WTC11 (cell line): ENCODE data around the gene SKAP2. TPM values are rescaled to one million over a fixed set of nuclear protein-coding genes. Genes with fewer than 3 reads are reported as not detected.

Source experiments
- ATAC-seq: fragments of 200-7000 bp; cut with Tn5 transposase; 2 replicates; pipeline ENCODE4 v1.10.0; 2021; ENCODE audit warnings: mild to moderate bottlenecking, moderate library complexity
- CTCF ChIA-PET: fragments of 300-600 bp; sonication (Branson Sonifier 250); formaldehyde crosslinking; loops from one replicate; lab custom pipeline; 2021; ENCODE audit warnings: antibody characterized with exemption; lab: Charles Lee
- POLR2A ChIA-PET: fragments of 350-600 bp; sonication (Branson Sonifier 250); formaldehyde crosslinking; loops from one replicate; lab custom pipeline; 2021; ENCODE audit warnings: antibody characterized with exemption; lab: Charles Lee
- DNase-seq: peaks from one replicate; pipeline ENCODE4 v3.0.0; 2021; ENCODE audit warnings: low spot score
- H3K27ac Mint-ChIP-seq: 2 replicates; pipeline ENCODE4 v1.8.0; 2021; ENCODE audit warnings: mixed read lengths
- H3K27me3 Mint-ChIP-seq: 2 replicates; pipeline ENCODE4 v1.8.0; 2021; ENCODE audit warnings: low read depth, mild to moderate bottlenecking, moderate library complexity, mixed read lengths
- H3K36me3 Mint-ChIP-seq: 2 replicates; pipeline ENCODE4 v1.8.0; 2021; ENCODE audit warnings: mixed read lengths
- H3K4me1 Mint-ChIP-seq: 2 replicates; pipeline ENCODE4 v1.8.0; 2022; ENCODE audit warnings: mixed read lengths
- H3K4me3 Mint-ChIP-seq: 2 replicates; pipeline ENCODE4 v1.8.0; 2021; ENCODE audit warnings: mild to moderate bottlenecking, moderate library complexity, mixed read lengths
- H3K9me3 Mint-ChIP-seq: 2 replicates; pipeline ENCODE4 v1.8.0; 2021; ENCODE audit warnings: mixed read lengths
- ESRRA ChIP-seq: sonication (generic); formaldehyde crosslinking; IDR thresholded peaks from 2 replicates; pipeline ENCODE4 v1.8.1; 2022; ENCODE audit warnings: mild to moderate bottlenecking, missing genetic modification reagents, borderline replicate concordance
- ETV6 ChIP-seq: sonication (generic); formaldehyde crosslinking; IDR thresholded peaks from 2 replicates; pipeline ENCODE4 v1.8.1; 2022; ENCODE audit warnings: mild to moderate bottlenecking, missing genetic modification reagents
- FOXK1 ChIP-seq: sonication (generic); formaldehyde crosslinking; IDR thresholded peaks from 2 replicates; pipeline ENCODE4 v1.8.0; 2022; ENCODE audit warnings: mild to moderate bottlenecking, moderate library complexity, missing genetic modification reagents
- FOXP1 ChIP-seq: sonication (generic); formaldehyde crosslinking; IDR thresholded peaks from 2 replicates; pipeline ENCODE4 v1.8.0; 2022; ENCODE audit warnings: missing genetic modification reagents, mild to moderate bottlenecking, moderate library complexity, borderline replicate concordance
- JUN ChIP-seq: sonication (generic); formaldehyde crosslinking; IDR thresholded peaks from 2 replicates; pipeline ENCODE4 v1.8.0; 2023; ENCODE audit warnings: mild to moderate bottlenecking, missing genetic modification reagents
- NFATC4 ChIP-seq: fragments of 250-450 bp; sonication (Bioruptor Pico); IDR thresholded peaks from 2 replicates; pipeline ENCODE4 v1.9.0; 2021; ENCODE audit warnings: mild to moderate bottlenecking
- RELA ChIP-seq: sonication (generic); formaldehyde crosslinking; IDR thresholded peaks from 2 replicates; pipeline ENCODE4 v1.8.1; 2022; ENCODE audit warnings: missing genetic modification reagents, mild to moderate bottlenecking, borderline replicate concordance
- SMAD3 ChIP-seq: sonication (generic); formaldehyde crosslinking; IDR thresholded peaks from 2 replicates; pipeline ENCODE4 v1.8.0; 2022; ENCODE audit warnings: missing genetic modification reagents, mild to moderate bottlenecking, borderline replicate concordance
- SOX15 ChIP-seq: fragments of 250-450 bp; sonication (Bioruptor Pico); IDR thresholded peaks from 2 replicates; pipeline ENCODE4 v1.9.0; 2021; ENCODE audit warnings: mild to moderate bottlenecking
- TEAD1 ChIP-seq: sonication (generic); formaldehyde crosslinking; IDR thresholded peaks from 2 replicates; pipeline ENCODE4 v1.8.0; 2022; ENCODE audit warnings: mild to moderate bottlenecking, missing genetic modification reagents
- ZNF416 ChIP-seq: fragments of 250-450 bp; sonication (Bioruptor Pico); IDR thresholded peaks from 2 replicates; pipeline ENCODE4 v1.9.0; 2021; ENCODE audit warnings: mild to moderate bottlenecking, inconsistent platforms
- ZNF423 ChIP-seq: fragments of 250-450 bp; sonication (Bioruptor Pico); IDR thresholded peaks from 2 replicates; pipeline ENCODE4 v2.1.2; 2022; ENCODE audit warnings: mild to moderate bottlenecking, moderate library complexity
- total RNA-seq: library from RNA; stranded (reverse); gene quantifications from 3 replicates; pipeline ENCODE4 v1.2.3, GENCODE V29; 2021
- TF ChIP-seq, protein P1 (sequence below): sonication (generic); formaldehyde crosslinking; IDR thresholded peaks from 2 replicates; pipeline ENCODE4 v1.8.0; 2022; ENCODE audit warnings: mild to moderate bottlenecking, missing genetic modification reagents
- TF ChIP-seq, protein P2 (sequence below): sonication (generic); formaldehyde crosslinking; IDR thresholded peaks from 2 replicates; pipeline ENCODE4 v1.8.0; 2023; ENCODE audit warnings: mild to moderate bottlenecking, missing genetic modification reagents
- TF ChIP-seq, protein P3 (sequence below): fragments of 200-600 bp; IDR thresholded peaks from 2 replicates; pipeline ENCODE4 v1.8.0; 2022; ENCODE audit warnings: antibody characterized with exemption
- TF ChIP-seq, protein P4 (sequence below): sonication (generic); formaldehyde crosslinking; IDR thresholded peaks from 2 replicates; pipeline ENCODE4 v1.8.1; 2023; ENCODE audit warnings: mild to moderate bottlenecking, missing genetic modification reagents, moderate library complexity
- TF ChIP-seq, protein P5 (sequence below): sonication (generic); formaldehyde crosslinking; IDR thresholded peaks from 2 replicates; pipeline ENCODE4 v1.8.1; 2023; ENCODE audit warnings: mild to moderate bottlenecking, missing genetic modification reagents

The SKAP2 gene
- total RNA-seq, 1 experiment from 2014 or later: 2.5 TPM

DNA sequence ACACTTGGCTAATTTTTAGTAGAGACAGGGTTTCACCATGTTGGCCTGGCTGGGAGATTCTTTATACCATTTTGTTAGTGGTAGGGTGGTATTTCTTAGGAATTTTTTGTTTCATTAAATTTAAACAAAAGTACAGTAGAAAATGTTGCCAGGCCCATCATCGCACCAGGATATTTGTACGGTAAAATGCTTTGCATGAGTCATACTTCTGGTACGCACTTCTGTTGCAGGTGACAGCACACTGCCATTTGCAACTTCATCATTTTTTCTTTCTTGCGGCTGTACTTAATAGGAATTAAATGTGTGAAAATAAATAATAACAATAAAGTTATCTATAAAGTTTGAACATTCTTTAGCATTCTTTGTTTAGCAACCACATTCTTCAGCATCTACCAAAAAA lies 195.6 kb downstream of the SKAP2 start:
- no peak overlapping the region for H3K27ac Mint-ChIP-seq
- no peak for TF ChIP-seq FOXP1
- no peak for TF ChIP-seq ZNF416
- no peak for TF ChIP-seq FOXK1 (CRISPR knock-in tag)
- TF ChIP-seq, protein P1, sequence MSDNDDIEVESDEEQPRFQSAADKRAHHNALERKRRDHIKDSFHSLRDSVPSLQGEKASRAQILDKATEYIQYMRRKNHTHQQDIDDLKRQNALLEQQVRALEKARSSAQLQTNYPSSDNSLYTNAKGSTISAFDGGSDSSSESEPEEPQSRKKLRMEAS (CRISPR knock-in tag): no peak
- TF ChIP-seq TEAD1 (CRISPR knock-in tag): no peak
- no peak for TF ChIP-seq JUN (CRISPR knock-in tag)
- ChIA-PET CTCF (interaction anchor here (0.8 to 5.6 kb wide), 3 partner anchors 168 to 775 kb away, joined by 3 to 87 read pairs (median 15); no protein-coding TSS in a partner anchor), POLR2A (no interaction called here)
- no peaks in the 10 kb centered on the region for H3K36me3 Mint-ChIP-seq
- no peak overlapping the region for H3K4me3 Mint-ChIP-seq
- H3K27me3 Mint-ChIP-seq: no peaks in the 10 kb centered on the region
- no peaks in the 10 kb centered on the region for H3K9me3 Mint-ChIP-seq
- ATAC-seq: no peak
- DNase-seq: no peak
- peaks cover 14% of the 10 kb centered on the region for H3K4me1 Mint-ChIP-seq

DNA sequence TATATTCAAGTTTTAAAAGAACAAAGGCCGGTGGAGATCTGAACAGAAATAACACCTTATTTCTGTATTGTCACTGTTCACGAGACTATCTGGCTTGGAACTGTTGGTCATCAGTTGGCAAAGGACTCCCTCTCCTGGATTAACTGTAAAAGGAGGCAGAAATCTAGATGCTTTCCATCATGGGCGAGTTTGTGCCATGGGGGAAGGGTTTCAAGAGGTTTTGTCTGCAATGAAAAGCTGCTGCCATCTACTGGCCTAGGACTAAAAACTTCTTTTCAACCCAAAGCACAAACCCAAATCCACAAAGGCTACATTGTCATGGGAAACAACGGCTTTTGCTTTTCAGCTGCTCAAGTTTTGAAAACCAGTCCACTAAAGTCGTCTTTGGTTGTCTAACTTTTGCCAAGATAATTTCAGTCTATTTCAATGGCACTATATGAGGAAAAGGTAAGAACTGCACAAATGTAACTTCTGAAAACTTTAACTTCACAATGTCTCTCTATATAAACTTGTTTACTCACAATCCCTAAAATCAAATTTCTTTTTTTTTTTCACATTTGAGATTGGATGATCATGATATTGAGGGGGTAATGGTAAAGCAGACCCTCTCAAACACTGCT lies 196.8 kb downstream of the SKAP2 start:
- ChIA-PET CTCF (interaction anchor here (0.6 to 5.6 kb wide), 40 partner anchors 8 to 774 kb away, joined by 3 to 87 read pairs (median 4); no protein-coding TSS in a partner anchor), POLR2A (no interaction called here)
- ATAC-seq (peak; percentile 97), DNase-seq (peak; percentile 68)
- H3K27ac Mint-ChIP-seq: no peak overlapping the region
- no peak overlapping the region for H3K4me3 Mint-ChIP-seq
- H3K36me3 Mint-ChIP-seq: no peaks in the 10 kb centered on the region
- no peaks in the 10 kb centered on the region for H3K27me3 Mint-ChIP-seq
- TF ChIP-seq, protein P2, sequence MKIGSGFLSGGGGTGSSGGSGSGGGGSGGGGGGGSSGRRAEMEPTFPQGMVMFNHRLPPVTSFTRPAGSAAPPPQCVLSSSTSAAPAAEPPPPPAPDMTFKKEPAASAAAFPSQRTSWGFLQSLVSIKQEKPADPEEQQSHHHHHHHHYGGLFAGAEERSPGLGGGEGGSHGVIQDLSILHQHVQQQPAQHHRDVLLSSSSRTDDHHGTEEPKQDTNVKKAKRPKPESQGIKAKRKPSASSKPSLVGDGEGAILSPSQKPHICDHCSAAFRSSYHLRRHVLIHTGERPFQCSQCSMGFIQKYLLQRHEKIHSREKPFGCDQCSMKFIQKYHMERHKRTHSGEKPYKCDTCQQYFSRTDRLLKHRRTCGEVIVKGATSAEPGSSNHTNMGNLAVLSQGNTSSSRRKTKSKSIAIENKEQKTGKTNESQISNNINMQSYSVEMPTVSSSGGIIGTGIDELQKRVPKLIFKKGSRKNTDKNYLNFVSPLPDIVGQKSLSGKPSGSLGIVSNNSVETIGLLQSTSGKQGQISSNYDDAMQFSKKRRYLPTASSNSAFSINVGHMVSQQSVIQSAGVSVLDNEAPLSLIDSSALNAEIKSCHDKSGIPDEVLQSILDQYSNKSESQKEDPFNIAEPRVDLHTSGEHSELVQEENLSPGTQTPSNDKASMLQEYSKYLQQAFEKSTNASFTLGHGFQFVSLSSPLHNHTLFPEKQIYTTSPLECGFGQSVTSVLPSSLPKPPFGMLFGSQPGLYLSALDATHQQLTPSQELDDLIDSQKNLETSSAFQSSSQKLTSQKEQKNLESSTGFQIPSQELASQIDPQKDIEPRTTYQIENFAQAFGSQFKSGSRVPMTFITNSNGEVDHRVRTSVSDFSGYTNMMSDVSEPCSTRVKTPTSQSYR (CRISPR knock-in tag): 0 out of 2 replicates have a peak, but pooled peaks have one; percentile 40
- no peak for TF ChIP-seq RELA
- TF ChIP-seq, protein P3, sequence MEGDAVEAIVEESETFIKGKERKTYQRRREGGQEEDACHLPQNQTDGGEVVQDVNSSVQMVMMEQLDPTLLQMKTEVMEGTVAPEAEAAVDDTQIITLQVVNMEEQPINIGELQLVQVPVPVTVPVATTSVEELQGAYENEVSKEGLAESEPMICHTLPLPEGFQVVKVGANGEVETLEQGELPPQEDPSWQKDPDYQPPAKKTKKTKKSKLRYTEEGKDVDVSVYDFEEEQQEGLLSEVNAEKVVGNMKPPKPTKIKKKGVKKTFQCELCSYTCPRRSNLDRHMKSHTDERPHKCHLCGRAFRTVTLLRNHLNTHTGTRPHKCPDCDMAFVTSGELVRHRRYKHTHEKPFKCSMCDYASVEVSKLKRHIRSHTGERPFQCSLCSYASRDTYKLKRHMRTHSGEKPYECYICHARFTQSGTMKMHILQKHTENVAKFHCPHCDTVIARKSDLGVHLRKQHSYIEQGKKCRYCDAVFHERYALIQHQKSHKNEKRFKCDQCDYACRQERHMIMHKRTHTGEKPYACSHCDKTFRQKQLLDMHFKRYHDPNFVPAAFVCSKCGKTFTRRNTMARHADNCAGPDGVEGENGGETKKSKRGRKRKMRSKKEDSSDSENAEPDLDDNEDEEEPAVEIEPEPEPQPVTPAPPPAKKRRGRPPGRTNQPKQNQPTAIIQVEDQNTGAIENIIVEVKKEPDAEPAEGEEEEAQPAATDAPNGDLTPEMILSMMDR: peak; percentile 43
- TF ChIP-seq, protein P4, sequence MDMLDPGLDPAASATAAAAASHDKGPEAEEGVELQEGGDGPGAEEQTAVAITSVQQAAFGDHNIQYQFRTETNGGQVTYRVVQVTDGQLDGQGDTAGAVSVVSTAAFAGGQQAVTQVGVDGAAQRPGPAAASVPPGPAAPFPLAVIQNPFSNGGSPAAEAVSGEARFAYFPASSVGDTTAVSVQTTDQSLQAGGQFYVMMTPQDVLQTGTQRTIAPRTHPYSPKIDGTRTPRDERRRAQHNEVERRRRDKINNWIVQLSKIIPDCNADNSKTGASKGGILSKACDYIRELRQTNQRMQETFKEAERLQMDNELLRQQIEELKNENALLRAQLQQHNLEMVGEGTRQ: no peak
- H3K4me1 Mint-ChIP-seq: peaks cover 14% of the 10 kb centered on the region
- no peaks in the 10 kb centered on the region for H3K9me3 Mint-ChIP-seq

DNA sequence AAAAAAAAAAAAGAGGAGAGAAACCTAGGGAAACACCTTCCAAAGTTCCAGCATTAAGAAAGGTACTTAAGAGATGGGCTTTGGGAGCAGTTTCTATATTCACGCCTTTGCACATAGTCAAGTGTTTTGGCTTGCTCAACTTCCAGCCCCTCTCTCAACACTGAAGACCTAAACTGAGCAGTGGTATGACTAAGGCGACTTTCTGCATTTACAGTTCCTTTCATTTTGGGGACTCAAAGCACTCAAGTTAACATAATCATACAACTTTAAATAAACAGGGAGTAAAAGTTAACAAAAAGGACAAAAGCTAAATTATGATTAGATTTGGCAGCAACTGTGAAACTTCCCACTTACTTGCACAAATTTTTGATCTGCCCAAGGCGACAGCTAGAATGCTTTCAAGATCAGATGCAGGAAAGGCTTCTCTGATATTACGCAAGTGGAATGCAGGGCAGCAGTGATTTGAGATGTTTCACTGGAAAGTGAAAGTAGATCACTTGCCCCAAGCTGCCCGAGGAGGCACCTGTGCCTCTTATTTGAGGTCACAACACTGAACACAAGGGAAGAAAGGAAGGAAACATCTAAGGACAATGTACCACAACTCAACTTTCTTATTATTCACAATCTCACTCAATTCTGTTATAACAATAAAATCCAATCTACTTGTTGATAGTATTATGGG lies 199.5 kb downstream of the SKAP2 start:
- no peak for ATAC-seq
- Mint-ChIP-seq H3K27me3 (no peaks in the 10 kb centered on the region), H3K36me3 (no peaks in the 10 kb centered on the region), H3K27ac (no peak overlapping the region; the same call in none of the 2 replicates), H3K9me3 (no peaks in the 10 kb centered on the region), H3K4me3 (no peak overlapping the region), H3K4me1 (peaks cover 14% of the 10 kb centered on the region)
- ChIA-PET POLR2A (no interaction called here), CTCF (interaction anchor here (1.0 to 5.6 kb wide), 3 partner anchors 287 to 295 kb away, joined by 4 to 87 read pairs (median 5); no protein-coding TSS in a partner anchor)
- TF ChIP-seq, protein P5, sequence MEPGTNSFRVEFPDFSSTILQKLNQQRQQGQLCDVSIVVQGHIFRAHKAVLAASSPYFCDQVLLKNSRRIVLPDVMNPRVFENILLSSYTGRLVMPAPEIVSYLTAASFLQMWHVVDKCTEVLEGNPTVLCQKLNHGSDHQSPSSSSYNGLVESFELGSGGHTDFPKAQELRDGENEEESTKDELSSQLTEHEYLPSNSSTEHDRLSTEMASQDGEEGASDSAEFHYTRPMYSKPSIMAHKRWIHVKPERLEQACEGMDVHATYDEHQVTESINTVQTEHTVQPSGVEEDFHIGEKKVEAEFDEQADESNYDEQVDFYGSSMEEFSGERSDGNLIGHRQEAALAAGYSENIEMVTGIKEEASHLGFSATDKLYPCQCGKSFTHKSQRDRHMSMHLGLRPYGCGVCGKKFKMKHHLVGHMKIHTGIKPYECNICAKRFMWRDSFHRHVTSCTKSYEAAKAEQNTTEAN (CRISPR knock-in tag): no peak
- no peak for TF ChIP-seq NFATC4 (CRISPR knock-in tag)
- no peak for TF ChIP-seq ZNF423 (CRISPR knock-in tag)
- TF ChIP-seq SOX15 (CRISPR knock-in tag): no peak
- TF ChIP-seq ETV6 (CRISPR knock-in tag): no peak
- no peak for TF ChIP-seq FOXP1
- TF ChIP-seq ESRRA (CRISPR knock-in tag): no peak
- TF ChIP-seq SMAD3 (CRISPR knock-in tag): no peak
- no peak for DNase-seq
